Jurkat, Clone E6-1 (cell line): ENCODE data around the gene VSTM2A. TPM values are rescaled to one million over a fixed set of nuclear protein-coding genes. Genes with fewer than 3 reads are reported as not detected.
"Not testable (repeated sequence)": the region's sequence is repeated elsewhere in the genome, so short reads cannot be mapped to it uniquely, and the experiment has no call there.

Source experiments
- DNase-seq: peaks from one replicate; pipeline ENCODE4 v3.0.0-alpha.2; 2011; ENCODE audit warnings: low read depth, low spot score
- H3K4me3 ChIP-seq: 2 replicates; pipeline ENCODE4 v1.5.1; 2011; ENCODE audit warnings: mild to moderate bottlenecking, low read length, control low read depth, moderate library complexity
- polyA plus RNA-seq: library from polyadenylated mRNA; unstranded; fragments of >200 nt; gene quantifications from one replicate; pipeline ENCODE4 v1.2.1, GENCODE V29; 2012; ENCODE audit warnings: missing spikeins; ENCODE audit not compliant: insufficient read length, insufficient read depth

VSTM2A gene, protein sequence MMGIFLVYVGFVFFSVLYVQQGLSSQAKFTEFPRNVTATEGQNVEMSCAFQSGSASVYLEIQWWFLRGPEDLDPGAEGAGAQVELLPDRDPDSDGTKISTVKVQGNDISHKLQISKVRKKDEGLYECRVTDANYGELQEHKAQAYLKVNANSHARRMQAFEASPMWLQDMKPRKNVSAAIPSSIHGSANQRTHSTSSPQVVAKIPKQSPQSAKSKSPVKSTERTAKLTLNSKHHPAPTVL
- not detected for polyA plus RNA-seq

GRCh38 chr7:54541669-54542625, at the start of gene VSTM2A:
TSS of gene VSTM2A (plus strand) at chr7:54542375. CDS start at chr7:54542731, 356 bp downstream.
- no peak for DNase-seq
- H3K4me3 ChIP-seq, result no peak within 1 kb of the TSS

- H3K4me3 ChIP-seq, DNase-seq: not testable (repeated sequence)
These were observed 37.6 kb upstream of the VSTM2A start for GRCh38 chr7:54504531-54504930.

- no peak overlapping the region for H3K4me3 ChIP-seq
- no peak for DNase-seq
These were observed 12.6 kb upstream of the VSTM2A start for GRCh38 chr7:54529568-54529967.

DNA sequence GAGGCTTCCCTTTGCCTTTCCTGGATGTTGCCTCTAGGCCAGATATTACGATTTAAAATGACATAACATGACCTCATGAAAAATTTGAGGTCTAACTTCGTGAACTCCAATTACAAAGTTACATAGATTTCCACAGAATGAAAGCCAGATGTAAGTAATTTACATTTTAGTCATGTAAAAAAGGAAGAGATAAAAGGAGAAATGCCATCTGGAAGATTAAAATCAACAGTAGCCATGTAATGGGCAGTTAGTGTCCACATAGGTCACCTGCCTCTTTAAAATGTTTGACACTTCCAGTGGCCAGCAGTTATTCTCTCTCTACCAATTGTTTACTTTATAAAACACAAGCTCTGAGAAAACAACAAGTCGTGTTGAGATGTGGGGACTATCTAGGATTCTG, 4.1 kb upstream of the VSTM2A start:
- H3K4me3 ChIP-seq, result no peak overlapping the region
- DNase-seq, result no peak

DNA sequence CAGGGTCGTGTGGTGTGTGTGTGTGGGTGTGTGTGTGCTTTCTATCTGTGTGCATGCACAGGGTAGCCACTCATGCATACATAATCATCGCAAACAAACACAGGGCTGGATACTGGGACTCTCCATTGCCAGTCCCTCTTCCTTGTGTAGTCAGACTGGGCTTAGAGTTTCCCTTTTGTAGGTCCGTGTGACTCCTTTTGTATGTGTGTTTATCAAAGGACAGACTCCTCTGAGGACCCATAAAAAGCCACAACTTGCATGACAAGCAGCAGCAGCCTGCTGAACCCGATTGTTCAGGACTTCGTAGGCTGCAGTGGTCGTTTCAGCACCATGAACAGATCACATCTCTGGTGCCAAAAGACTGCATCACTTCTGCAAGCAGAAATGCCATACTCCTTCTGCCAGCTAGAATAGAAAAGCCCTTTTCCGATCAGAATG, 895 bp downstream of the VSTM2A start:
- no peak overlapping the region for H3K4me3 ChIP-seq
- no peak for DNase-seq

DNA sequence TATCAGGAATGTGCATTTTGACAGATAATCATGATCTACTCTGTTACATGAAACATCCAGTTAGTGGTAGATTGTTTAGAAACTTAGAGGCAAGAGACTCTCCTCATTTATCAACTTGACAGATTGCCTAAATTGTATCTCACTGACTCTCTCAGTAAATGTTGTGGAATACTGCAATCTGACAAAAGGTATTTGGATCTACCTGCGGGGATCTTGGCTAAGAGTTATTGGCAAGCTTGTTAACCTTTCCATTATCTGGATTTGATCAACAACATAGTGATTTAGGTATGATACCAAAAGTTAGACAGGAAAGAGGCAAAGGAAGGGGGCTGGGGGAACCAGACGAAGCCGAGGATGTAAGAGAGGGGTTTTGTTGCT, 2.0 kb downstream of the VSTM2A start:
- no peak overlapping the region for H3K4me3 ChIP-seq
- no peak for DNase-seq

GRCh38 chr7:54544527-54545240, 2.5 kb downstream of the VSTM2A start:
- no peak overlapping the region for H3K4me3 ChIP-seq
- DNase-seq, result no peak

DNA sequence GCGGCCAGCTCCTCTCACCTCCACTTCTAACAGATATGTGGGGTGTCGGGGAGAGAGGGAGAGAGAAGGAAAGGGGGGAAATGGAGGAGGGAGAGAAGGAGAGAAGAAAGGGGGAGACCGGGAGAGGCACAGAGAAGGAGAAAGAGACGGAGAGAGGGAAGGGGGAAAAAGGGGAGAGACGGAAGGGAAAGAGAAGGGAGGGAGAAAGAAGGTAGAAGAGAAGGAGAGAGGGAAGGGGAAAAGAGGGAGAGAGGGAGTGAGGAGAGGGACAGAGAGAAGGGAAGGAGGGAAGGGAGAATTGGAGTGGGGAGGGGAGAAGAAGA, 3.0 kb downstream of the VSTM2A start:
- H3K4me3 ChIP-seq, result no peak overlapping the region
- no peak for DNase-seq

DNA sequence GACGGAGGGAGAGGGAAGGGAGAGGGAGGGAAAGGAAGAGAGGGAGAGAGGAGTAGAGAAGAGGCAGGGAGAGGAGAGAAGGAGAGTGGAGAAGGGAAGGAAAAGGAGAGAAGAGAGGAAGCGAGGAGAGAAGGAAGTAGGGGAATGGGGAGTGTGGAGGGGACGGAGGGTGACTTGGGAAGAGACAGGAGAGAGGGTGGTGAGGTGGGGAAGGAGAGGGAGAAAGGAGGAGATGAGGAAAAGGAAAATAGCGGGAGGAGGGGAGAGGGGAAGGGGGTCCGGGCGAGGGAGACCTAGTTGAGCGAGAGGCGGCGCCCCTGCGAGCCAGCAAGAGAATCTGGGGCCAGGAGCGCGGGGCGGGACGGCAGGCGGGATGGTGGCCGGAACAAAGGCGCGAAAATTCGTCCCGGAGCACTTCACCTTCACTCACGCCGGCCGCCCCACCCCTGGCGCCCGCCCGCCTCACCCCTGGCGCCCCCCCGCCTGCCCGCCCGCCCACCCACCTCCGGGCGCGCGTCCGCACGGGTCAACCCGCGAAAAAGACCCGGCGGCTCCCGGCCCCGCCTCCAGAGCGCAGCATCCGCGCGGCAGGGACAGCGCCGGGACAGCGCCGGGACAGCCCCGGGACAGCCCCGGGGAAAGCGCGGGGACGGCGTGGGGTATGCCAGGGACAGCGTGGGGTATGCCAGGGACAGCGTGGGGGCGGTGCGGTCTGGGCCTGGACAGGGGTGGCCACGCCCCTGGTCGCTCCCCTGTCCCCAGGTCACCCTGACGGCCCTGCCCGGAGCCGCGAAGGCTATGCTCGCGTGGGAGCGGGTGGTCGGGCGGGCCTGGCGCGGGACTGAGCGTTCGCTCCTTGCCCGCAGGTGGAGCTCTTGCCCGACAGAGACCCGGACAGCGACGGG, 4.2 kb downstream of the VSTM2A start:
- DNase-seq, result no peak

DNA sequence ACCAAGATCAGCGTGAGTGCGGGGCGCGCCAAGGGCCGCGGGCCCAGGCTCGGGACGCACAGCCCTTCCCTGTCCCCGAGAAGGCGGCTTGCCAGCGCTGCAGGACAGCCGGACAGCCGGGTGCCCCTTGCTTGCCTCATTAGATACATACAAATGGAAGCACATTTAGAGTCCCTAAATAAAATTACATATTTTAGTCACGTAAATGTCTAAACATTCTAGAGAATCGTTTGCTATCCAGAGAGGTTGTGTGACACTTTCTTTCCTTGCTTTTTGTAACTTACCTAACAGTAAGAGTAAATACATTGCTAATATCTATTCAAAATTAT, 4.8 kb downstream of the VSTM2A start:
- no peak overlapping the region for H3K4me3 ChIP-seq
- DNase-seq, result no peak

More for the DNA sequence above, 4.2 kb downstream of the VSTM2A start:
- no peak overlapping the region for H3K4me3 ChIP-seq

DNA sequence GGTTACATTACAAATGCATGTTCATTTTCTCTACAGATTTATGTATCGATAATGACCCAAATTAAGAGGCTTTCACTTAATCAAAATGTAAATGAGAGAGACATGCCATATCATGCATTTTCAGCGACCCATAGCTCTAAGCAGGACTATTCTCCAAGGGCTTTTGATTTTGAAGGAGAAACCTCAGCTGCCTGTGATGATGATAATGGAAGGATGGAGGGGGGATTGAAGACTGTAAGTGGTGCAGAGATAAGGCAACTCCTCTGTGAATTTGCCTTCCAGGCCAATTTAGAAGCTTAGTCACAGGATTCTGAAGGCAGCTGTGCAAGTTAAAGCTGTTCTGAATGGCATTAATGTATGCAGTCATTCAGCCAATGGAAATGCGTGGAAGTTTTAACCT, 8.3 kb downstream of the VSTM2A start:
- no peak for DNase-seq
- H3K4me3 ChIP-seq, result no peak overlapping the region

- no peak for DNase-seq
- H3K4me3 ChIP-seq, result no peak overlapping the region
These were observed 13.9 kb downstream of the VSTM2A start for GRCh38 chr7:54556121-54556520.

DNA sequence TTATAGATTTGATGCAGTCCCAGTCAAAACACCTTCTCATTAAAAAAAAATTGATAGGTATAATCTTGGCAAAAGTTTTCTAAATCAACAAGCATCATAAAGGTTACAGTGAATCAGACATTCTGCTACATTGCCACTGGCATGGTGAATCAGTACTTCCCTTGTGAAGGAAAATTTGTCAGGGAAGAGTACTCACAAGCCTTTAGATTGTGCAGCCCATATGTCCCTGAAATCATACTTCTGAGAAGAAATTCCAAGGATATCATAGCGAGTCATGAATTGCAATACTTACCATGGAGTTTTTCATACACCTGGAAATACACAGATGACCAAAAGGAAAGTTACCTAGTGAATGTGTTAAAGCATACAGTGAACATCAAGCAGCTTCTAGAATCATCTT, 17.2 kb downstream of the VSTM2A start:
- DNase-seq, result no peak
- no peak overlapping the region for H3K4me3 ChIP-seq

DNA sequence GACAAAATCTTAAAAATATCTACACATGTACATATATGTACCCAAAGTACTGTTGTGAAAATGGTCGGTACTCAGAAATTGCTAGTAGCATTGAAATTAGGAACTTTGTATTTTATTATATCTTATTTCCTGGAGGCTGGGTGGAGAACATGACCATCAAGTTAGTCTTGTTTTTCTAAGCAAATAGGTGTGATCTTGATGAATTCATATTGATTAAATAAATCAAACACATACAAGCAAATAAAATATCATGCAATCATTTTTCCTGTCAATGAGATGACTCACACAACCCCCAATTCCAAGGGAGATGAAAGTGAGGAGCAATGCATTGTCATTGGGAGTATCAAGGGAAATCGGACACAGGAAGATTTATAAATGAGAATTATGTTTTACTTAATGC, 18.0 kb downstream of the VSTM2A start:
- DNase-seq, result no peak
- no peak overlapping the region for H3K4me3 ChIP-seq

GRCh38 chr7:54560723-54561122, 18.5 kb downstream of the VSTM2A start:
- DNase-seq, result no peak

DNA sequence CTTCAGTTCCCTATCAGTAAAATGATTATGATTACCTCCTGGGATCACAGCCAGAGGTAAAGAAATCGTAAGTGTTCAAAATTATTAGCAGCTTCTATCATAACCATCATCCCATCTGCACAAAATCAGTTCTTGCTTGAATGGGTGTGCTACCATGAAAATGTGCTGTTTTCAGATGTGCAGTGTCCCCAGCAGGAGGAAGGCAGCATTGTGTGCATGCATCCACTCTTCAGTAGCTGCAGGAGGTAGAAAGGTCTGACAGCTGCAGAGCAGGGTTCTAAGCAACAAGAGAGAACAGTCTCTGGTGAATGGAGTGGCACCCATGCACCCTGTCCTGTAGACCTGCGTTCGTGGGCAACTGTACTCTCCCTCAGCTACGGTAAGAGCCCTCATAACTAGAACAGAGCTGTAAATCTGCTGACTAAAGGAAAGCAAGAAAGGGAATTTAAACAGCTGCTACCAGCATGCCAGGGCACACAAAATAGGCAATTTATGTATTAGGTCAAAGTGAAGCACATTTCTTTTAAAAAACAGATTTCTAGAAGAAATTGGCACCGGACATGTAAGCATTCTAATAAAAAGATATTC, 21.2 kb downstream of the VSTM2A start:
- no peak overlapping the region for H3K4me3 ChIP-seq
- DNase-seq, result no peak

More at GRCh38 chr7:54560723-54561122, 18.5 kb downstream of the VSTM2A start:
- no peak overlapping the region for H3K4me3 ChIP-seq

GRCh38 chr7:54565432-54565831, 23.3 kb downstream of the VSTM2A start:
- DNase-seq, result no peak
- no peak overlapping the region for H3K4me3 ChIP-seq

DNA sequence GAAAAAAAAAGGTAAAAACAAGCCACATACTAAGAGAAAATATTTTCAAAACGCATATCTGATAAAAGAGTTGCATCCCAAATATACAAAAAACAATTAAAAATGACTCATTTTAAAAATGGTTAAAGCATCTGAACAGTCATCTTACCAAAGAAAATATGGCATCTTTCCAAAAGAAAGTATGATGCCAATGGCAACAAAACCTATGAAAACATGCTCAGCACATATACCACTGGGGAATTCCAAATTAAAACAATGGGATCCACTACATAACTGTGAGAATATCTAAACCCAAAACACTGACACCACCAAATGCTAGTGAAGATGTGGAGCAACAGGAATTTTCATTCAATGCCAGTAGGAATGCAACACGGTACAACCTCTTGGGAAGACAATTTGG, 39.3 kb downstream of the VSTM2A start:
- DNase-seq, result no peak
- H3K4me3 ChIP-seq, result no peak overlapping the region
